Measurements from ENCODE around the gene KLF6.
"Not testable (repeated sequence)": the region's sequence is repeated elsewhere in the genome, so short reads cannot be mapped to it uniquely, and the experiment has no call there.

KLF6 gene

GRCh38 chr10:3754727-3755439, 30.1 kb downstream of the KLF6 start:
- DNase-seq, result no peak

- DNase-seq, result no peak
Measured at GRCh38 chr10:3750854-3751253, 34.2 kb downstream of the KLF6 start.

- DNase-seq, result no peak
Measured at GRCh38 chr10:3750006-3750816, 34.8 kb downstream of the KLF6 start.

GRCh38 chr10:3749600-3749999, 35.4 kb downstream of the KLF6 start:
- no peak for DNase-seq

- no peak for DNase-seq
Measured at GRCh38 chr10:3749011-3749410, 36.0 kb downstream of the KLF6 start.

DNA sequence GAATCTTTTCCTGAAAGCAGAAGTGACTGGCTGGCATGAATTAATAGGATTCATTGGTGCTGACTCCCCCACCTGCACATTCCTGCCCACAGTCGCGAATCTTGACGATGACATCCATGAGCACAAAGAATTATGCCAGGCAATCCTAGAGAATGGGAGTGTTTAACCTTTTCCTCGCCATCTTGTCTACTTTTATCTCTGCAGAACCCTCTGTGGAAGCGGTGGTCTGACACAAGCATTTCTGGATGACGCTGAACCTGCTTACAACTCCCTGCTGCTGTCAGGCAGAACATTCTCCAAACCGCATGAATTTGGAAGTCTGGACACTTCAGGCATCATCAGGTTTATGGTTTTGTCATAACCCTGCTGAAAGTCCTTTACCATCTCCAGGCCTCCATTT, 36.5 kb downstream of the KLF6 start:
- DNase-seq, result no peak

GRCh38 chr10:3747984-3748383, 37.0 kb downstream of the KLF6 start:
- DNase-seq, result no peak

DNA sequence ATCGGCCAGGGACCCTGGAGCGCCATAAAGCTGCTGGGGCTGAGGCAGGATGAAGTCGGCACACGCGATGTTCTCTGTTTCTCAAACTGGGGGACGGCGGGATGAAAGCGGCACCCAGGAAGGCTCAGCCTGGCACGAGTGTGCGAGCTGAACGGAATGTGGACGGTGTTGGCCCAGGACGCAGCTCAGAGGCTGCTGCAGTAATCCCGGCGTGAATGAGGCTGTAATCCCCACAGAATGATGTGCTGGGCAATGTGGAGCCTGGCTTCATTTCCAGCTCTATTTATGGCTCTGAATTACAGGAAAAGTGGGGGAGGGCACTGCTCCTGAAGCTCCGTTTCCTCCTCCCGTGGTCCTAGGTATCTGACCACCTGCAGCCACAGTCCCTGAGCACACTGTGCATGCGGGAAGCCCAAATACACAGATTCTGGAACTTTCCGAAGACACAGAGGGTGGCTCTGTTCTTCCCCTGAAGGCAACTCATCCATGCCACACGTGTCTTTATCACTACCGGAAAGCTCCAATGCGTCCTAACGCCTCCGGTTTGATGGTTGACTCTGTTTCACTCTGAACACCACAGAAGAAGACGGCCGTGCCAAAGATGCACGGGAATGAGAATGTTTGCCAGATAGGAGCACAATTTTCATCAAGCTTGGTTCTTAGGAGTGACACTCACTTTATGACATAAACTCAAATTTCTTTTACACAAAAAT, 37.6 kb downstream of the KLF6 start:
- no peak for DNase-seq

DNA sequence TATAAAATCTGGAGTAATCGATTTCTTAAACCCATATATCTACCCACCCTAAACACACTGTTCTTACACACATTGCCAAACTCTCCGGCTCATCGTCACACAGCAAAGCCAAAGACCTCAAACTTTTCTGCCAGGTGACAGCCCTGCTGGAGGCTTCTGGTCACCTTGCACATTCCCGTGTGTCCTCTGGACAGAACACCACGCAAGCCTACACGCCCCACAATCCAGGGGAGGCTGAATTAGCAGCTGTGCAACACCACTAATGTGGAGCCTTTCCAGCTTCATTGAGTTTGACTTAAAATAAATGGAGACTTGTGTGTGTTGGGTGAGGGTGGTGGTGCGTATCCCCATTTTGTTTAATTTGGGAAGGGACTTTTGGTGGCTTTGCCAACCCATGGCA, 38.4 kb downstream of the KLF6 start:
- DNase-seq, result no peak

- DNase-seq, result no peak
Measured at GRCh38 chr10:3745521-3745920, 39.5 kb downstream of the KLF6 start.

GRCh38 chr10:3741688-3742461, 43.1 kb downstream of the KLF6 start:
- DNase-seq, result no peak

DNA sequence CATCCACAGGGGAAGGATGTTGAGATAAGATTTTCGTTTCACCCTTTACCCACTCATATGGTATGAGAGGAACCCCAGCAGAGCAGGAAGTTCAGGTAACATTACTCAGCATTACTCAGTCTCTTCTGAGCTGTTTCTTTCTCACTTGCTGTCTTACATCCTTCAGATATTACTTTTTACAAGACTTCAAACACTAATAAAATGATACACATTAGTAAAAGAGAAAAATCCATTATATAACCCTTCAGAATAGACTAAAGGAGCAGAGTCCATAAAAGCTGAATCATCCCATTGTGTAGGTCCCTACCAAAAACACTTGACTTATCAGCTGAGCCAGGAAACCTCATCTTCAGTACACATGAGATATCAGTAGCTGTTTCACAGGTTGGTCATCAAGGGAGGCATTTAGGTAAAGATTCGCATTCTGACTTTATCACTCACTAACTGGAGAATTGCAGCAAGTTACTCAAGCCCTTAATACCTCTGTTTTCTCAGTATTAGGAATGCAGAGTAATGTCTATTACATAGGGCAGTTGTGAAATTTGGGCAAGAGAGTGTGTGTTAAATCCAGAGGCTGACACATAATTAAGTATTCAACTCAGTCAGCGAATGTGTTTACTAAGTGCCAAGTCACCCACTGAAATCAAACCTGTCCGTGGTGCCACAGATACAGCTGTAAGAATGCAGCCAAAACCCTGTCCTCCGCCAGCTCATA, 44.7 kb downstream of the KLF6 start:
- DNase-seq, result no peak

DNA sequence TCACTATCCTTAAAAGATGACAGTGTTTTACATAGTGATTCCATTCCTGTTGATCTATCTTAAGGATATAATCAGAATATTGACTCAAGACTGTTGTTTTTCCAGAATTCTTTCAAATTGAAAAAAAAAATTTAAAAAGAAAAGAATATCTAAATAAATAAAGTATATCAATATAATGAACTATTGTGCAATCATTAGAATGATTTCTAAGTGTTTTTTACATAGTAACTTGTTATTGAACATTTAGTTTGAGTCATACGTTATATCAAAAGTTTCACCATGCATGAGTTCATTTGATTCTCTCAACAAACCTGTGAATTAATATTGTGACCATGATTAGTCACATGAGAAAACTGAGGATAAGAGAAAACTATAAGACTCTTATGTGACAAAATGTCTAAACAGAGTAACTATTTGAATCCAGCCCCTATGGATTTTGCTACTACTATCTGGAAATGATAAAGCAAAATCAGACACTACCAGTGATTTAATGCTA, 46.1 kb downstream of the KLF6 start:
- DNase-seq, result no peak

DNA sequence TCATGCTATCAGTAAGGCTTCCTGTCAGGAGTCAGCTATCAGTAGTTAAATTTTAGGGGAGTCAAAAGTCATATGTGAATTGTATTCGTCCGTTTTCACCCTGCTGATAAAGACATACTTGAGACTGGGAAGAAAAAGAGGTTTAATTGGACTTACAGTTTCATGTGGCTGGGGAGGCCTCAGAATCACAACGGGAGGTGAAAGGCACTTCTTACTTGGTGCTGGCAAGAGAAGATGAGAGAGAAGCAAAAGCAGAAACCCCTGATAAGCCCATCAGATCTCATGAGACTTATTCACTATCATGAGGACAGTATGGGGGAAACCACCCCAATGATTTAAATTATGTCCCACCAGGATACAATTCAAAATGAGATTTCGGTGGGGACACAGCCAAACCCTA, 47.1 kb downstream of the KLF6 start:
- no peak for DNase-seq

DNA sequence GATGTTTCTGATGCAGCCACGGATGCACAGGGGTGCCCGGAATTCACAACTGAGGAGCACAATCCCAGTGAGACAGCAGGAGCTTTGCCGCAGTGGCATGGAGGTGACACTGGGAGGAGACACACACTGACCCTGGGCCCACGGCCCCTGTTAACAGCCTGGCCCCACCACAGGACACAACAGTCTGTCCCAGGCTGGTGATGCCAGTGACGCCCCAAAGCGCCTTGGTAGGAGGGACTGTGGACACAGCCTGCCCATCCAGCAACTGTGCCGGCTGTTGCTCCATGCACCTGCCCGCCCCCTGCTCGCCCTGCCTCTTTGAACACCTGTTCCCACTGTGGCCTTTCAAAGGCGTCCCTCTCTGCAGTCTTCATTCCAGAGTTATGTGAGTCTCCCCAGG, 49.8 kb downstream of the KLF6 start:
- DNase-seq, result no peak

- no peak for DNase-seq
Measured at GRCh38 chr10:3734111-3734510, 50.9 kb downstream of the KLF6 start.

DNA sequence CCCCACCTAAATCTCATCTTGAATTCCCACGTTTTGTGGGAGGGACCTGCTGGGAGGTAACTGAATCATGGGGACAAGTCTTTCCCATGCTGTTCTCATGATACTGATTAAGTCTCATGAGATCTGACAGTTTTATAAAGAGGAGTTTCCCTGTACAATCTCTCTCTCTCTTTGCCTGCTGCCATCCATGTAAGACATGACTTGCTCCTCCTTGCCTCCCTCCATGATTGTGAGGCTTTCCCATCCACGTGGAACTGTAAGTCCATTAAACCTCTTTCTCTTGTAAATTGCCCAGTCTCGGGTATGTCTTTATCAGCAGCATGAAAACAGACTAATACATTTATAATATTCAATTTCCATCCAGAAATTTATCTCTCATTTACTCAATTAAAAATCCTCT, 52.8 kb downstream of the KLF6 start:
- DNase-seq, result not testable (repeated sequence)

- DNase-seq, result no peak
Measured at GRCh38 chr10:3729397-3729976, 55.5 kb downstream of the KLF6 start.

GRCh38 chr10:3728563-3728962, 56.4 kb downstream of the KLF6 start:
- no peak for DNase-seq

DNA sequence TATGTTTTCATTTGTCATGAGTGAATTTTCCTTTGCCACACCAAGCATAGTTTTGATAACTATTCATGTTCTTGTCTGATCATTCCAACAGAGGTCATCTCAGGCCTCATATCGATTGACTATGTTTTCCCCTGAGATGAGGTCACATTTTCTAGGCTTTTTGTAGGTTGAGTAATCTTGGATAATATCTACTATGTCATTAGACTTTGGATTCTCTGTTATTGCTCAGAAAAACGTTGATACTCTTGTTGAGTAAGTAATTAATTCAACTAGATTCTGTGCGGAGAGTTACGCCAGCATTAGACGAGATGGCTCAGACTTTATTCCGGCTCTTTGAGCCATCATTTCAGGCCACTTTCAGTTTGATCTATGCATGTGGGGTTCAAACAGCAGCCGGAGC, 57.7 kb downstream of the KLF6 start:
- DNase-seq, result no peak
